ENCODE data around the gene STK32C.

DNA sequence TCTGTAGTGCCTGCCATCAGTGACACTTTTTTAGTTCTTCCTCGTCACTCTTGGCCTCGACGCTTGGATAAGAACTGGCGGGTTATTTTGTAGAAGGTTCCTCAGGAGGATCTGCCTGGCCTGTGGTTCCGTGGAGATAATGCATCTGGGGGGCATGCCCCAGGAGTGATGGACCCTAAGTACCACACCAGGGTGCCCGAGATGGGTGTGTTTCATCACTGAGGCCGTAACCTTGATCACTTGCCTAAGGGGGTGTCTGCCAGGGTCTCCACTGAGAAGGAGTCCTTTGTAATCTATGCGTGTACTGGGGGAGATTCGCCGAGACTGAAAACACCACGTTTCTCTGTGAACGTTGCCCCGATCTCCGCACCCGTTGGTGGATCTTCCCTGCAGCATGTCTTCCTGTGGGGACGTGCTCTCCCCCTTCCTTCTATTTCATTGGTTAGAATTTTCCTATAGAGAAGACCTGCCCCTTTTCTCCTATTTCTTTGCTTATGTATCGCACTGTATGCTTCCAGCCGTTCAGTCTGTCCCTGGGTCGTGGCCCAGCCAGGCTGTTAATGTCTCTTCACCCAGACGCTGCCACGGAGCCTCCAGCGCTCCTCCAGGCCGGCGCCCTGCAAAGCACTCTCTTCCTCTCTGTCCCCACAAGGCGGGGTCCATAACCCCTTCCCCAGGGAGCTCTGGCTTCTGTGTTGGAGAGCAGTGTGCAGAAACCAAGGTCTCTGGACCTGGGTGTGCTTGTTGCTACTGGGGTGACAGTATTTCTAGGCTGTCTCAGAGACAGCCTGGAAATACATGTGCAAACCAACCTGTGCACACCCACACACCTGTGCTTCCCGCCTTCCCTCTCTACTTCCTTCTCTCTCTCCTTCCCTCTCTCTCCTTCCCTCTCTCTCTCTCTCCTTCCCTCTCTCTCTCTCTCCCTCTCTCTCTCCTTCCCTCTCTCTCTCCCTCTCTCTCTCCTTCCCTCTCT lies 135.4 kb downstream of the STK32C start:
- TF ChIP-seq CTCF (IDR thresholded peaks at IDR 0.05) (no peak), POLR2A (IDR thresholded peaks at IDR 0.05) (no peak)
